Osteoblast (primary cell): ENCODE data around the gene NCAM1. TPM values are rescaled to one million over a fixed set of nuclear protein-coding genes. Genes with fewer than 3 reads are reported as not detected.

Experiments used
- DNase-seq: peaks from one replicate; pipeline ENCODE4 v3.0.0; 2011; ENCODE audit warnings: low spot score, mixed read lengths; ENCODE audit not compliant: insufficient read length; ENCODE audit errors: missing footprints
- H2AFZ ChIP-seq: 2 replicates; pipeline ENCODE4 v1.6.0; 2011; ENCODE audit warnings: mild to moderate bottlenecking, low read length
- H3K27ac ChIP-seq: 2 replicates; pipeline ENCODE4 v1.5.1; 2011; ENCODE audit warnings: mild to moderate bottlenecking, low read depth, low read length, moderate library complexity
- H3K27me3 ChIP-seq: 2 replicates; pipeline ENCODE4 v1.6.0; 2012; ENCODE audit warnings: mild to moderate bottlenecking, control low read depth, inconsistent platforms, low read length, moderate library complexity; ENCODE audit not compliant: insufficient read depth
- H3K36me3 ChIP-seq: 2 replicates; pipeline ENCODE4 v1.5.1; 2011; ENCODE audit warnings: mild to moderate bottlenecking, low read length, control low read depth, moderate library complexity; ENCODE audit not compliant: insufficient read depth
- H3K4me1 ChIP-seq: 2 replicates; pipeline ENCODE4 v1.5.1; 2011; ENCODE audit warnings: mild to moderate bottlenecking, low read length, control low read depth, moderate library complexity; ENCODE audit not compliant: insufficient read depth
- H3K4me2 ChIP-seq: 2 replicates; pipeline ENCODE4 v1.6.0; 2011; ENCODE audit warnings: mild to moderate bottlenecking, low read length; ENCODE audit not compliant: insufficient read depth
- H3K4me3 ChIP-seq: fragments of 200-600 bp; sonication (generic); 3 replicates; pipeline ENCODE4 v1.5.1; 2012; ENCODE audit warnings: mild to moderate bottlenecking, low read length, inconsistent platforms; ENCODE audit not compliant: insufficient read depth
- H3K79me2 ChIP-seq: 2 replicates; pipeline ENCODE4 v1.6.0; 2012; ENCODE audit warnings: mild to moderate bottlenecking, low read length, control low read depth, inconsistent platforms; ENCODE audit not compliant: insufficient read depth
- H3K9me3 ChIP-seq: 2 replicates; pipeline ENCODE4 v1.5.1; 2011; ENCODE audit warnings: low read depth, low read length, control low read depth
- H4K20me1 ChIP-seq: 2 replicates; pipeline ENCODE4 v1.6.0; 2012; ENCODE audit warnings: mild to moderate bottlenecking, low read length, control low read depth; ENCODE audit not compliant: insufficient read depth
- CTCF ChIP-seq: IDR thresholded peaks from 2 replicates; pipeline ENCODE4 v1.5.1; 2011; ENCODE audit warnings: mild to moderate bottlenecking, low read depth, low read length, moderate library complexity; ENCODE audit errors: extremely low read depth
- total RNA-seq: library from RNA; depleted of rRNA; stranded (reverse); fragments of >200 nt; gene quantifications from 2 replicates; pipeline ENCODE4 v1.2.3, GENCODE V29; 2012

Gene NCAM1
- total RNA-seq, 1 donor: 2.2 TPM

DNA sequence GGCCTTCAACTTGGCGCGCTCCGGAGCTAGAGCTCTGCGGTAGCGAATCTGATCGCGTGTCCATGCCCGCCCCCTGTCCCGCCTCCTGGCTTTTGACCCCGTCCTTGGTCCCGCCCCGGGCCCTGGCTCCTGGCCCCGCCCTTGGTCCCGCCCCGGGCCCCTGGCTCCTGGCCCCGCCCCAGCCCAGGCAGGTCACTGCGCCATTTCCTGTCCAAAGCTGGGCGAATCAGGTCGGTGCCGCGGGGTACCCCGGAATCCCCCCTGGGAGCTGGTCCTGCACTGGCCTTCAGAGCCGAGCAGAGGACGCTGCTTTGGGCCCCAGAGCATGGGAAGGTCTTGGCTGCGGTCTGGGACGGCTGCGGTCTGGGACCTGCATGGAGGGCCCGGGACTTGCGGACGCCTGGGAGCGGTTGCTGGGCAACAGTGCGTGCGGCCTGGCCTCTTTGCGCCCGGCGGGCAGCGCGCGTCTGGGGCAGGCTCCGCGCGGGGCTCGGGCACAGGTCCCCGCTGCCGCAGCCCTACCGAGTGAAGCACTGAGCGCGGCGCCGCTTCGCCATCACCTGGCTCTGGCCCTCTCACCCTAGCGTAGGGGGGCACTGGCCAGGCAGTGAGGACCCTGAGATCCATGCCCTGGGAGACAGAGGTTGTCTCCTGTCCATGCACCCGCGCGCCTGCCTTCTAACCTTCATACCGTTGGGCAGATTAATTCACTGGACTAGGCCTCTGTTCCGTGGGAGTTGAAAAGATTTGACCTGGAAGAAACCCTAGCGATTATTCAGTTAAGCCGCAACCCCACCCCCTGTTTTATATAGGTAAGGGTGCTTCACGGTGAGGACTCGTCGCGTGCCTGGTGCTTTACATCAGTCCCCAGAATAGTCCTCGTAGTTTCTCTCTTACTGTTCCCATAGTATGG is 353.4 kb downstream of the NCAM1 start, which contains the start of gene TTC12:
Gene TTC12, plus strand, starts transcription at position 195 of the 913 bp plus-strand sequence. CDS start 1,675 bp downstream, outside the sequence.
- Histone ChIP-seq H3K27me3 (no peaks in the 10 kb centered on the region), H3K9me3 (no peaks in the 10 kb centered on the region), H3K4me2 (peak within 1 kb of the TSS; percentile 96), H3K79me2 (peaks cover 5% of the 10 kb centered on the region), H2AFZ (peak within 1 kb of the TSS; percentile 97), H3K4me1 (peaks cover 14% of the 10 kb centered on the region), H3K36me3 (peaks cover 2% of the 10 kb centered on the region), H3K27ac (peak within 1 kb of the TSS; percentile 84), H3K4me3 (peak within 1 kb of the TSS; percentile 95), H4K20me1 (no peaks in the 10 kb centered on the region)
- DNase-seq: peak; percentile 97
- TF ChIP-seq CTCF: no peak

DNA sequence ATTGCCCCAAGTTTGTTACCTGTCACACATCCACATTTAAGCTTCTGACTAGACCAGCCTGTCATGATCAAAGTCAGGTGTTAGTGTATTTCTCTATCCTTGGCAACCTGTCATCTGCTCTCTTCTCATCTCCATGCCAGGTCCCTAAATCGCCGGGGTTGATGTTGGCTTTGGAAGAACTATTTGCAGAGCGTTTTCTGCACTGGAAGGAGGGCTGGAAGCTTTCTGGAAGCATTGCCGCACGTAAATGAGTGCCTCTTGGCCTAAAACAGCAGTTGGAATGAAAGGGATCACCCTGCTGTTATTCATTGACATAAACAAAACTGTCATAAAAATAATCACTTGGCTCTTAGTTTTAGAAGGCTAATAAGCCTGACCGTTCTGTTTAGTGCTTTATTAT is 354.6 kb downstream of the NCAM1 start:
- H3K36me3 ChIP-seq: peaks cover 2% of the 10 kb centered on the region
- H4K20me1 ChIP-seq: no peaks in the 10 kb centered on the region
- no peak for TF ChIP-seq CTCF
- no peaks in the 10 kb centered on the region for H3K9me3 ChIP-seq
- no peaks in the 10 kb centered on the region for H3K27me3 ChIP-seq
- no peak overlapping the region for H3K4me3 ChIP-seq
- H3K79me2 ChIP-seq: peaks cover 5% of the 10 kb centered on the region
- no peak overlapping the region for H3K4me2 ChIP-seq
- H3K27ac ChIP-seq: no peak overlapping the region
- peaks cover 14% of the 10 kb centered on the region for H3K4me1 ChIP-seq
- no peak overlapping the region for H2AFZ ChIP-seq
- no peak for DNase-seq

- H4K20me1 ChIP-seq: no peaks in the 10 kb centered on the region
- DNase-seq: no peak
- H3K79me2 ChIP-seq: peaks cover 5% of the 10 kb centered on the region
- peaks cover 14% of the 10 kb centered on the region for H3K4me1 ChIP-seq
- H3K9me3 ChIP-seq: no peaks in the 10 kb centered on the region
- no peak overlapping the region for H3K4me3 ChIP-seq
- H3K27me3 ChIP-seq: no peaks in the 10 kb centered on the region
- no peak overlapping the region for H2AFZ ChIP-seq
- H3K36me3 ChIP-seq: peaks cover 2% of the 10 kb centered on the region
- TF ChIP-seq CTCF: no peak
- no peak overlapping the region for H3K27ac ChIP-seq
- no peak overlapping the region for H3K4me2 ChIP-seq
Measured at GRCh38 chr11:113316256-113316655, 355.0 kb downstream of the NCAM1 start.

DNA sequence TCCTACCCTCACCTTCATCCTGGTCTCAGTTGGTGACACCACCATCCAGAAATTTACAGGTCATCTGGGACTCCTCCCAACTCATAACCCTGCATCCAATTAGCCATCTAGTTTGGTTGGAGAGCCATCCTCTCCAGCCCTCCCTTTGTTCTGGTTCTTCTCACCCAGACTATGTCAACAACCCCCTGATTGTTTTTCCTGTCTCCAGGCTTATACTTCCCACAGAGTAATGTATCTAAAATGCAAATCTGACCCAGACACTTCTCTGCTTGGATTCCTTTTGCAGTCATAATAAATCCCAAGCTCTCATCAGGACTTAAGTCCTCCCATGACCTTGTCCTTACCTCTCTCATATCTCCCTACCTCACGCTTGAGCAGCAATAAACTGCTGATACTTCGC is 356.1 kb downstream of the NCAM1 start:
- Histone ChIP-seq H2AFZ (no peak overlapping the region), H3K27ac (no peak overlapping the region), H3K79me2 (peaks cover 5% of the 10 kb centered on the region), H3K4me2 (no peak overlapping the region), H4K20me1 (no peaks in the 10 kb centered on the region), H3K4me3 (no peak overlapping the region), H3K36me3 (peaks cover 2% of the 10 kb centered on the region), H3K27me3 (no peaks in the 10 kb centered on the region), H3K9me3 (no peaks in the 10 kb centered on the region), H3K4me1 (peaks cover 14% of the 10 kb centered on the region)
- TF ChIP-seq CTCF: no peak
- DNase-seq: no peak
